Fibroblast of skin of right biceps (primary cell): Measurements from ENCODE around the gene LRMDA.

Experiments used
- DNase-seq: peaks from one replicate; pipeline ENCODE4 v3.0.0-alpha.2; 2013

LRMDA gene

GRCh38 chr10:76073524-76073923 is 642.1 kb downstream of the LRMDA start:
- no peak for DNase-seq

GRCh38 chr10:76074659-76075058 is 643.2 kb downstream of the LRMDA start:
- DNase-seq: no peak

GRCh38 chr10:76080451-76080850 is 649.0 kb downstream of the LRMDA start:
- DNase-seq: peak; percentile 33

- DNase-seq: peak; percentile 42
Observed at GRCh38 chr10:76080991-76081390, 649.6 kb downstream of the LRMDA start.

GRCh38 chr10:76082232-76082631 is 650.8 kb downstream of the LRMDA start:
- DNase-seq: no peak

GRCh38 chr10:76082956-76083355 is 651.5 kb downstream of the LRMDA start:
- DNase-seq: peak; percentile 85

- no peak for DNase-seq
Observed at GRCh38 chr10:76085002-76085816, 653.8 kb downstream of the LRMDA start.

- DNase-seq: no peak
Observed at GRCh38 chr10:76085817-76086167, 654.4 kb downstream of the LRMDA start.

GRCh38 chr10:76086170-76086760 is 654.8 kb downstream of the LRMDA start:
- DNase-seq: no peak

GRCh38 chr10:76086761-76087639 is 655.6 kb downstream of the LRMDA start:
- DNase-seq: peak; percentile 83

GRCh38 chr10:76088008-76088407 is 656.6 kb downstream of the LRMDA start:
- DNase-seq: no peak

- DNase-seq: peak; percentile 34
Observed at GRCh38 chr10:76088980-76089379, 657.6 kb downstream of the LRMDA start.

GRCh38 chr10:76089556-76090180 is 658.2 kb downstream of the LRMDA start:
- peak; percentile 21 for DNase-seq

GRCh38 chr10:76091926-76092325 is 660.5 kb downstream of the LRMDA start:
- no peak for DNase-seq

GRCh38 chr10:76106611-76107010 is 675.2 kb downstream of the LRMDA start:
- DNase-seq: no peak

- DNase-seq: no peak
Observed at GRCh38 chr10:76108563-76109359, 677.3 kb downstream of the LRMDA start.

- DNase-seq: no peak
Observed at GRCh38 chr10:76111404-76111803, 680.0 kb downstream of the LRMDA start.

GRCh38 chr10:76111986-76112825 is 680.8 kb downstream of the LRMDA start:
- no peak for DNase-seq

GRCh38 chr10:76112826-76113150 is 681.4 kb downstream of the LRMDA start:
- no peak for DNase-seq

GRCh38 chr10:76113952-76114351 is 682.5 kb downstream of the LRMDA start:
- DNase-seq: peak; percentile 84

- peak; percentile 60 for DNase-seq
Observed at GRCh38 chr10:76114581-76115001, 683.2 kb downstream of the LRMDA start.

GRCh38 chr10:76115131-76115470 is 683.7 kb downstream of the LRMDA start:
- no peak for DNase-seq
